GM12891 (cell line): ENCODE results near the gene EPHX1.

Experiments used
- PAX5 ChIP-seq: IDR thresholded peaks from 2 replicates; pipeline ENCODE4 v1.6.1; 2011; ENCODE audit warnings: low read length, moderate library complexity, mild to moderate bottlenecking; ENCODE audit not compliant: insufficient read depth, severe bottlenecking
- POLR2A ChIP-seq: IDR thresholded peaks from 2 replicates; pipeline ENCODE4 v1.6.1; 2011; ENCODE audit warnings: low read depth, low read length, control low read depth
- POLR2AphosphoS5 ChIP-seq: IDR thresholded peaks from 2 replicates; pipeline ENCODE4 v1.6.1; 2011; ENCODE audit warnings: low read depth, low read length, control low read depth
- POU2F2 ChIP-seq: IDR thresholded peaks from 2 replicates; pipeline ENCODE4 v1.6.1; 2011; ENCODE audit warnings: low read depth, mild to moderate bottlenecking, control low read depth, low read length, moderate library complexity
- SPI1 ChIP-seq: IDR thresholded peaks from 2 replicates; pipeline ENCODE4 v1.6.1; 2011; ENCODE audit warnings: low read depth, low read length, control low read depth
- TAF1 ChIP-seq: IDR thresholded peaks from 2 replicates; pipeline ENCODE4 v1.6.1; 2011; ENCODE audit warnings: low read depth, low read length, control low read depth

GRCh38 chr1:225777058-225777582 is 32.8 kb upstream of the EPHX1 start:
- TF ChIP-seq POLR2AphosphoS5 (no peak), POLR2A (no peak), POU2F2 (no peak), TAF1 (no peak), PAX5 (no peak), SPI1 (no peak)
